Activated T-helper 17 cell treated with anti-CD3 and anti-CD28 coated beads, Interleukin-2, amount 50 U/mL, for 72 hours (primary cell): ENCODE data around the gene SLC9C2. TPM values are rescaled to one million over a fixed set of nuclear protein-coding genes. Genes with fewer than 3 reads are reported as not detected.
"Not testable (repeated sequence)": the region's sequence is repeated elsewhere in the genome, so short reads cannot be mapped to it uniquely, and the experiment has no call there.

Experiments
- ATAC-seq: fragments of 150-1000 bp; cut with Tn5 transposase; replicated peaks from 2 replicates; pipeline ENCODE4 v1.10.0; 2021; ENCODE audit warnings: mild to moderate bottlenecking, moderate library complexity
- H3K27ac Mint-ChIP-seq: one replicate; pipeline ENCODE4 v1.8.0; 2022; ENCODE audit warnings: mixed read lengths
- H3K27me3 Mint-ChIP-seq: one replicate; pipeline ENCODE4 v1.8.0; 2022; ENCODE audit warnings: mixed read lengths
- H3K36me3 Mint-ChIP-seq: one replicate; pipeline ENCODE4 v1.8.0; 2022; ENCODE audit warnings: low read depth, mild to moderate bottlenecking, mixed read lengths
- H3K4me1 Mint-ChIP-seq: one replicate; pipeline ENCODE4 v1.8.0; 2022; ENCODE audit warnings: mixed read lengths
- H3K4me3 Mint-ChIP-seq: one replicate; pipeline ENCODE4 v1.8.0; 2022; ENCODE audit warnings: mild to moderate bottlenecking, mixed read lengths
- H3K9me3 Mint-ChIP-seq: one replicate; pipeline ENCODE4 v1.8.0; 2022; ENCODE audit warnings: mixed read lengths
- total RNA-seq, 2 donors: library from RNA; stranded (reverse); gene quantifications; one replicate each; pipeline ENCODE4 v1.2.3, GENCODE V29; 2022

Gene SLC9C2
- total RNA-seq, 2 donors from 2014 or later = not detected

DNA sequence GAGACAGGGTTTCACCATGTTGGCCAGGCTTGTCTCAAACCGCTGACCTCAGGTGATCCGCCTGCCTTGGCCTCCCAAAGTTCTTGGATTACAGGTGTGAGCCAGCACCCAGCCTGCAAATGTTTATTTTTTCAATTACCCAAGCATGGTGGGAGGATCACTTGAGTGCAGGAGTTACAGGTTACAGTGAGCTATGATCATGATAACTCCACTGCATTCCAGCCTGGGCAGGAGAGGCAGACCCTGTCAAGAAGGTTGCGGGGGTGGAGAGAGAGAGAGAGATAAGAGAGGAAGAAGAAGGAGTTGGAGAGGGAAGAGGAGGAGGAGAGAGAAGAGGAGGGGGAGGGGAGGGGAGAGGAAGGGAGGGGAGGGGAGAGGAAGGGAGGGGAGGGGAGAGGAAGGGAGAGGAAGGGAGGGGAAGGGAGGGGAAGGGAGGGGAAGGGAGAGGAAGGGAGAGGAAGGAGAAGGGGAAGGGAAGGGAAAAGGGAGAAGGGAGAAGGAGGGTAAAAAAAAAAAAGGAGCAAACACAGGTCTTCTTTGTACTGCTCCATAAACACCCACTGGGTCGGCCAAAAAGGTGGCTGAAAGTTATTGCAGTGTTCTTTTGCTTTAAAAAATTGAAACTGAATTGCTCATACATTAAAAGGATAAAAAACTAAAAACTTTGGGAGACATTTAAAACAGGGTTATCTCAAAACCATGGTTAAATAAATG lies 5.8 kb upstream of the SLC9C2 start:
- ATAC-seq = no peak
- peaks cover 8% of the 10 kb centered on the region for H3K27me3 Mint-ChIP-seq
- no peak overlapping the region for H3K4me3 Mint-ChIP-seq
- H3K9me3 Mint-ChIP-seq = no peaks in the 10 kb centered on the region
- no peaks in the 10 kb centered on the region for H3K36me3 Mint-ChIP-seq
- H3K27ac Mint-ChIP-seq = no peak overlapping the region
- H3K4me1 Mint-ChIP-seq = no peaks in the 10 kb centered on the region

- H3K36me3 Mint-ChIP-seq = no peaks in the 10 kb centered on the region
- no peaks in the 10 kb centered on the region for H3K9me3 Mint-ChIP-seq
- H3K4me1 Mint-ChIP-seq = no peaks in the 10 kb centered on the region
- ATAC-seq = no peak
- H3K27me3 Mint-ChIP-seq = peaks cover 8% of the 10 kb centered on the region
- no peak overlapping the region for H3K27ac Mint-ChIP-seq
- H3K4me3 Mint-ChIP-seq = no peak overlapping the region
Measured at GRCh38 chr1:173601588-173601987, 1.3 kb downstream of the SLC9C2 start.

DNA sequence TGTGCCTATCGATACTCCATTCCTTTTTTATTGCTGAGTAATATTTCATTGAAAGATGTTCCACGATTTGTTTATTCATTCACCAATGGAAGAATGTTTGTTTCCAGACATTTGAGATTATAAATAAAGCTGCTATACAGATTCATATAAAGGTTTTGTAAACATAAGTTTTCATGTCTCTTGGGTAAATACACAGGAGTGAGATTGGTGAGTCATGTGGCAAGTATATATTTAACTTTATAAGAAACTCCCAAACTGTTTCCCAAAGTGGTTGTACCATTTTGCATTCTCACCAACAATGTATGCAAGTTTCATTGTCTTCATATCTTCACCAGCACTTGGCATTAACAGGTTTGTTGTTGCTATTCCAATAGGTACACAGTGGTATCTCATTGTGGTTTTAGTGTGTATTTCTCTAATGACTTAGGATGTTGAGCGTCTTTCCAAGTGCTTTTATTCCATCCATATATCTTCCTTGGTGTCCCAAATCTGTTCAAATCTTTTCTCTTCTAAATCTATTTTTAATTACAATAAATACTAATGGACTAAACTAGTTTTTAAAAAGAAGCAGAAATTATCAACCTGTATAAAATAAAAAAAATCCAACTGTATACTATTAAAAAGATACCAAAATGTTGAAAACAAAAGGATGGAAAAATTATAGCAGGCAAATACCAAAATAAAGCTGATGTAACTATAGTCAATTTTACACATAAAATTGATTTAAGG lies 6.6 kb downstream of the SLC9C2 start:
- peaks cover 15% of the 10 kb centered on the region for H3K27me3 Mint-ChIP-seq
- H3K9me3 Mint-ChIP-seq = no peaks in the 10 kb centered on the region
- no peak overlapping the region for H3K27ac Mint-ChIP-seq
- H3K36me3 Mint-ChIP-seq = no peaks in the 10 kb centered on the region
- no peaks in the 10 kb centered on the region for H3K4me1 Mint-ChIP-seq
- H3K4me3 Mint-ChIP-seq = no peak overlapping the region
- ATAC-seq = no peak

DNA sequence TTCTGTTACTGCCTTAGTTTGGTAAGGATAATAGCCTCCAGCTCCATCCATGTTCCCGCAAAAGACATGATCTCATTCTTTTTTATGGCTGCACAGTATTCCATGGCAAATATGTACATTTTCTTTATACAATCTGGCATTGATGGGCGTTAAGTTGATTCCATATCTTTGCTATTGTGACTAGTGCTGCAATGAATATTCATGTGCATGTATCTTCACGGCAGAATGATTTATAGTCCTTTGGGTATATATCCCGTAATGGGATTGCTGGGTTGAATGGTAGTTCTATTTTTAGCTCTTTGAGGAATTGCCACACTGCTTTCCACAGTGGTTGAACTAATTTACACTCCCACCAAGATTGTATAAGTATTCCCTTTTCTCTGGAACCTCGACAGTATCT lies 11.7 kb downstream of the SLC9C2 start:
- not testable (repeated sequence) for H3K4me1 Mint-ChIP-seq, H3K27ac Mint-ChIP-seq, H3K4me3 Mint-ChIP-seq, H3K9me3 Mint-ChIP-seq, ATAC-seq, H3K36me3 Mint-ChIP-seq
- peaks cover 11% of the 10 kb centered on the region for H3K27me3 Mint-ChIP-seq

DNA sequence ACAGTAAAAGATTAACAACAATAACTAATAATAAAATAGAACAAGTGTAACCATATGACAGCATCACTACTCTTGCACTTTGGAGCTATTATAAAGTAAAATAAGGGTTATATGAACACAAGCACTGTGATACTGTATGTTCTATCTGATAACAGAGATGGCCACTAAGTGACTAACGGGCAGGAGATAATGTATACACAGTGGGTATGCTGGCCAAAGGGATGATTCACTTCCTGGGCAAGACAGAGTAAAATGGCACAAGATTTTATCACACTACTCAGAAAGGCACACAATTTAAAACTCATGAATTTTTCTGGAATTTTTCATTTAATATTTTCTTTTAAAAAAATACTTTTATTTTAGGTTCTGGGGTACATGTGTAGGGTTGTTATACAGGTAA lies 12.3 kb downstream of the SLC9C2 start:
- H3K27ac Mint-ChIP-seq = no peak overlapping the region
- H3K4me3 Mint-ChIP-seq = no peak overlapping the region
- peaks cover 11% of the 10 kb centered on the region for H3K27me3 Mint-ChIP-seq
- H3K9me3 Mint-ChIP-seq = no peaks in the 10 kb centered on the region
- no peaks in the 10 kb centered on the region for H3K36me3 Mint-ChIP-seq
- no peaks in the 10 kb centered on the region for H3K4me1 Mint-ChIP-seq
- ATAC-seq = no peak

- peak overlapping the region; percentile 1 for H3K27ac Mint-ChIP-seq
- no peaks in the 10 kb centered on the region for H3K36me3 Mint-ChIP-seq
- H3K9me3 Mint-ChIP-seq = no peaks in the 10 kb centered on the region
- peaks cover 16% of the 10 kb centered on the region for H3K27me3 Mint-ChIP-seq
- peak; percentile 80 for ATAC-seq
- H3K4me3 Mint-ChIP-seq = no peak overlapping the region
- H3K4me1 Mint-ChIP-seq = no peaks in the 10 kb centered on the region
Measured at GRCh38 chr1:173581383-173582079, 21.3 kb downstream of the SLC9C2 start.

- Mint-ChIP-seq H3K9me3 (no peaks in the 10 kb centered on the region), H3K27me3 (peaks cover 16% of the 10 kb centered on the region), H3K36me3 (no peaks in the 10 kb centered on the region), H3K4me1 (no peaks in the 10 kb centered on the region), H3K4me3 (no peak overlapping the region), H3K27ac (no peak overlapping the region)
- no peak for ATAC-seq
Measured at GRCh38 chr1:173580658-173581057, 22.2 kb downstream of the SLC9C2 start.

DNA sequence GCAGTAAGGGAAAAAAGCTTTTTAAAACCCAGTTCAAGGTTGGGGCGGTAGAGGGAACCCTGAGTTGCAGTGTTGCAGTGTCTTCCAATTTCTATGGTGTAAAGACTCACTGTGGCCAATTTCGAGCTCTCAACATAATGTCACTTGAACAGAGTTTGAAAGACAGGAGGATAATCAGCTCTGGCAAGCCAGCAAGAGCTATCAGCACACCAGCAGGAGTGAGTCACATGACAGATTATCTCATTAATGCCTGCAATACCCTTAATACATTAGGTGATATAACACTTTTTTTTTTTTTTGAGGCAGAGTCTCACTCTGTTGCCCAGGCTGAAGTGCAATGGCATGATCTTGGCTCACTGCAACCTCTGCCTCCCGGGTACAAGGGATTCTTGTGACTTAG lies 22.8 kb downstream of the SLC9C2 start:
- no peak for ATAC-seq

GRCh38 chr1:173573596-173573995 lies 29.3 kb downstream of the SLC9C2 start:
- Mint-ChIP-seq H3K36me3 (no peaks in the 10 kb centered on the region), H3K27me3 (peaks cover 16% of the 10 kb centered on the region), H3K9me3 (no peaks in the 10 kb centered on the region), H3K27ac (no peak overlapping the region), H3K4me3 (no peak overlapping the region), H3K4me1 (no peaks in the 10 kb centered on the region)
- no peak for ATAC-seq

More for the DNA sequence above, 22.8 kb downstream of the SLC9C2 start:
- no peaks in the 10 kb centered on the region for H3K4me1 Mint-ChIP-seq
- H3K9me3 Mint-ChIP-seq = no peaks in the 10 kb centered on the region
- H3K4me3 Mint-ChIP-seq = no peak overlapping the region
- H3K27me3 Mint-ChIP-seq = peaks cover 16% of the 10 kb centered on the region
- no peaks in the 10 kb centered on the region for H3K36me3 Mint-ChIP-seq
- H3K27ac Mint-ChIP-seq = no peak overlapping the region

DNA sequence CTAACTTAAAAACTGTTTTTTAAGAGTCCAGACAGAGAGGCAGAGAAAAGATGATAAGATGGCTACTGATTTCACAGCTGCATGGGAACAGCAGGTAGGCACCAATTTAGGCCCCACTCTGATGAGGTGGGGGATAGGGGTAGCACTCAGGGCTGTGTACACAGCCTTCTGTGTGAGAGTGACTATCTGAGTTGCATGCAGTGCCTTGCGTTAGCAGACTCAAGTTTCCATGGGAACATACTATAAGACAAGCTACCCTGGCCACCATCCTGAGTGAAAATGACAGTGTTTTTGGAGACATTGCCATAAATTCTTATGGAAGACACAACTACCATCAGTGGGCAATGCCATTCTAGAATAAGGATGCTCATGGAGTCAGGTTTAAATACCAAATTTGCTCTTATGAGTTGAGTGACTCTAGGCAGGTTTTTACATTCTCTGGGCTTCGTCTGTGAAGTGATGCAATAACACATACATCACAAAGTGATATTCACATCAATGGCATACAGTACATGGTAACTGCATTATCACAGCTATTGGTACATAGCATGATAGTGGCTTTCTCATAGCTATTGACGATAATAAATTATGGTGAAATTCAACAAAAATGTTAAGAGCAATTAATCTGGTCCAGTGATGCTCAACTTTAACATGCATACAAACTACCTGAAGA lies 30.5 kb downstream of the SLC9C2 start:
- Mint-ChIP-seq H3K9me3 (no peaks in the 10 kb centered on the region), H3K4me1 (no peaks in the 10 kb centered on the region), H3K36me3 (no peaks in the 10 kb centered on the region), H3K4me3 (no peak overlapping the region), H3K27ac (no peak overlapping the region), H3K27me3 (peaks cover 16% of the 10 kb centered on the region)
- no peak for ATAC-seq

DNA sequence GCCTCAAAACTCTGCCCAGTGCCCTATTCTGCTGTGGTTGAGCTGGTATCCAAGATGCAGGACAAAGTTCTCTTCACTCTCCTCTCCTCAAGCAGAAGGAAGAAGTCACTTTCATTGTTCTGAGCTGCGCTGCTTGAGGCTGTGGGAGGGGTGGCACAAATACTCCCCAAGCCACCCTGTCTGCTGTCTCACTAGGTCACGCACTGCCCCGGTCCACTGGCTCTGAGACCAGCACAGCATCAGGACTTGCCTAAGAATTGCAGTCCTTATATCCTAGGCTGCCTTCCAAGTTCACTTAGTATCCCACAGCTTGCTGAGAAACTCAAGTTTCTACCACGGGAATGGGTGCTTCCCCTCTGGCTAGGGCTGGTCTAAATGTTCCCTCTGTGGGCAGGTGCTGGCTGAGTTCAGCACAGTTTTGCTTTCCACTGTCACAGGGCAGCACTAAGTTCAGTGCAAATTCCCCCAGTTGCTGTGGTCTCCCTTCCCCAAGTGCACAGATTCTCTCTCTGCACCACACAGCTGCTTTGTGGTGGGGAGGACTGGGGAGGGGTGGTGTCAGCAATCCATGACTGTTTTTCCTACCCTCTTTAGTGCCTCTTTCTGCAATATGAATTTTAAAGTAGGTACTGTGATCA lies 32.4 kb downstream of the SLC9C2 start:
- no peaks in the 10 kb centered on the region for H3K4me1 Mint-ChIP-seq
- no peak overlapping the region for H3K4me3 Mint-ChIP-seq
- H3K9me3 Mint-ChIP-seq = no peaks in the 10 kb centered on the region
- H3K27ac Mint-ChIP-seq = no peak overlapping the region
- ATAC-seq = peak; percentile 43
- no peaks in the 10 kb centered on the region for H3K36me3 Mint-ChIP-seq
- peaks cover 16% of the 10 kb centered on the region for H3K27me3 Mint-ChIP-seq

GRCh38 chr1:173568483-173568882 lies 34.4 kb downstream of the SLC9C2 start:
- H3K9me3 Mint-ChIP-seq = no peaks in the 10 kb centered on the region
- H3K4me3 Mint-ChIP-seq = no peak overlapping the region
- H3K27ac Mint-ChIP-seq = no peak overlapping the region
- peaks cover 16% of the 10 kb centered on the region for H3K27me3 Mint-ChIP-seq
- no peaks in the 10 kb centered on the region for H3K36me3 Mint-ChIP-seq
- no peaks in the 10 kb centered on the region for H3K4me1 Mint-ChIP-seq
- no peak for ATAC-seq

- not testable (repeated sequence) for H3K27me3 Mint-ChIP-seq, H3K9me3 Mint-ChIP-seq, H3K4me1 Mint-ChIP-seq, ATAC-seq, H3K36me3 Mint-ChIP-seq, H3K27ac Mint-ChIP-seq, H3K4me3 Mint-ChIP-seq
Measured at GRCh38 chr1:173563846-173564245, 39.0 kb downstream of the SLC9C2 start.

DNA sequence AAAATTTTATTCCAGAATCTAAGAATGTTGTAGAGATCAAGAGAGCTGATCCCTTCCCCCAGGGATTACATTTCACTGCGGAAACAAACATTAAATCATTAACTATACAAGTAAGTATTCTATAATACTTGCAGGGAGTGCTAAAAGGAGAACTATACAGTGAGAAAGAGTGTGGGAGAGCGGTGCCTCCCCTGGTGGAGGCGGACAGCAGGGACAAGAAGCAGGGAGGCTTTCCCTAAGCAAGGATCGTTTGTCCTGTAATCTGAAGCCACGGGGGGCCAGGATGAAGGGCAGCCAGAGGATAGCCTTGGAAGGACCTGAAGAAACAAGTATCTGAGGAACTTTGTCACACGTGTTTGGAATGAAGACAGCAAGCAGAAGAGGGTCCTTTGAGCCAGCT lies 40.1 kb downstream of the SLC9C2 start:
- no peak for ATAC-seq
- Mint-ChIP-seq H3K4me3 (no peak overlapping the region), H3K36me3 (no peaks in the 10 kb centered on the region), H3K27me3 (peaks cover 5% of the 10 kb centered on the region), H3K9me3 (no peaks in the 10 kb centered on the region), H3K27ac (no peak overlapping the region), H3K4me1 (no peaks in the 10 kb centered on the region)
